SJSA1 (cell line): ENCODE measurements around the gene DHRS2. TPM values are rescaled to one million over a fixed set of nuclear protein-coding genes. Genes with fewer than 3 reads are reported as not detected.
A peak's percentile ranks its signal among the peaks of the same experiment; 100 is the strongest.
"Not testable (repeated sequence)": the region's sequence is repeated elsewhere in the genome, so short reads cannot be mapped to it uniquely, and the experiment has no call there.

Experiments used
- DNase-seq, 2 experiments: peaks; one replicate each; pipeline ENCODE4 v3.0.0-alpha.2; 2015 to 2020; ENCODE audit warnings: low spot score in 2 of 2, low read depth in 1 of 2
- H3K27ac ChIP-seq: fragments of 250-450 bp; sonication (Bioruptor Pico); 2 replicates; pipeline ENCODE4 v1.5.1; 2020; ENCODE audit warnings: mild to moderate bottlenecking, moderate library complexity
- H3K27me3 ChIP-seq: fragments of 250-450 bp; sonication (Bioruptor Pico); replicated peaks from 2 replicates; pipeline ENCODE4 v1.5.1; 2020; ENCODE audit warnings: mild to moderate bottlenecking, moderate library complexity
- H3K36me3 ChIP-seq: fragments of 250-450 bp; sonication (Bioruptor Pico); 2 replicates; pipeline ENCODE4 v1.5.1; 2020; ENCODE audit warnings: mild to moderate bottlenecking
- H3K4me1 ChIP-seq: fragments of 250-450 bp; sonication (Bioruptor Pico); replicated peaks from 2 replicates; pipeline ENCODE4 v1.6.1; 2021; ENCODE audit warnings: mild to moderate bottlenecking
- H3K4me3 ChIP-seq: fragments of 250-450 bp; sonication (Bioruptor Pico); 2 replicates; pipeline ENCODE4 v1.5.1; 2020; ENCODE audit warnings: mild to moderate bottlenecking
- H3K9me3 ChIP-seq: fragments of 250-450 bp; sonication (Bioruptor Pico); replicated peaks from 2 replicates; pipeline ENCODE4 v1.5.1; 2020; ENCODE audit warnings: mild to moderate bottlenecking
- total RNA-seq: library from RNA; depleted of rRNA; stranded (reverse); fragments of >200 nt; shearing (Covaris generic); gene quantifications from 2 replicates; pipeline ENCODE4 v1.2.3, GENCODE V29; 2014

The DHRS2 gene
- total RNA-seq, 1 experiment from 2014 or later: 0.21 TPM

DNA sequence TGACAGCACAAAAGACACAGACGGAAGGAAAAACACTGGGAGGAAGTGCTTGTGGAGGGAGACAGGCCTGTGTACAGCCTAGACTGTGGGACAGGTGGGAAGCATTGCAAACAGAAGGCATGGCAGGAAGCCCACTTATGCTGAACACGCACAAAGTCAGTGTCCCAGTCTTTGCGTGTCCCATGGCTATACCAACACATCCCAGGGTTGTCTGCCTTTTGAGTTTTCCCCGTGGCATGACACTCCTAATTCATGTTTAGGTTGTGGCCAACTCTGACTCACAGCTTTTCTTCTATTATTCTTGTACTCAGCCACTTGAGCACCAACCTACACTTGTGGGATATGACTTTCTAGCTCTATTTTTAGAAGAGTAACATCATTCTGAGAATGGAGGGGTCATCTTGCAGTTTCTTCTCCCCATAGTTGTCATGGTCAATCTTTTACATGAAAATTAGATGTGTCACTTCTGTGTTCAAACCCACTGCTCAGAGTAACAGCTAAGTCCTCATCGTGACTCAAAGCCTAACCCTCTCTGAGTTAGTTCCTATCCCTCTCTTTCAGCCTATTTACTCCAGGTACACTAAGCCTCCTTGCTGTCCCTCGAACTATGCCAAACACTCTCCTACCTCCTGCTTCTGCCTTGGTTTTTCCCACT, 30.1 kb upstream of the DHRS2 start:
- Histone ChIP-seq H3K27me3 (peaks cover 9% of the 10 kb centered on the region), H3K4me1 (peaks cover 5% of the 10 kb centered on the region; the same call in 1 of the 2 replicates), H3K4me3 (no peak overlapping the region), H3K36me3 (no peaks in the 10 kb centered on the region), H3K9me3 (no peaks in the 10 kb centered on the region), H3K27ac (no peak overlapping the region)
- peak in 1 of 2 experiments; percentile 19 for DNase-seq

DNA sequence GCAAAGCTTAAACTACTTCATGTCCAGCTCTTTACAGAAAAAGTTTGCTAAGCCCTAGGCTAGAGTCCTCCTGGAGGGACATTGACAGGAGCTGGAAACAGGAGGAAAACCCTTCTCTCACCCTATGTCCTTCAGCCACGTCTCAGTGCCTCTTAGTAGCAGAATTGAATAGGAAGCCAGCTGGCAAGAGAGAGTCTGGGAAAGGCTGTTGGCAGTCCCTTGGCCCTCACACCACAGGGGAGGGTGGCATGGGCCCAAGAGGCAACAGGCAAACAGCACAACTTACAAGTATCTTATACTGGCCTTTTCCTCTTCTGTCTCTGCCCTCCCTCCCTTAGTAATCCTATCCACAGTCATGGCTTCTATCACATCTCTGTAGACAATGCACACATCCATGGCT, 27.7 kb upstream of the DHRS2 start:
- H3K36me3 ChIP-seq: no peaks in the 10 kb centered on the region
- no peak for DNase-seq
- H3K27me3 ChIP-seq: peaks cover 11% of the 10 kb centered on the region
- H3K27ac ChIP-seq: no peak overlapping the region
- H3K9me3 ChIP-seq: no peaks in the 10 kb centered on the region
- no peak overlapping the region for H3K4me3 ChIP-seq
- H3K4me1 ChIP-seq: peaks cover 5% of the 10 kb centered on the region; the same call in 1 of the 2 replicates

DNA sequence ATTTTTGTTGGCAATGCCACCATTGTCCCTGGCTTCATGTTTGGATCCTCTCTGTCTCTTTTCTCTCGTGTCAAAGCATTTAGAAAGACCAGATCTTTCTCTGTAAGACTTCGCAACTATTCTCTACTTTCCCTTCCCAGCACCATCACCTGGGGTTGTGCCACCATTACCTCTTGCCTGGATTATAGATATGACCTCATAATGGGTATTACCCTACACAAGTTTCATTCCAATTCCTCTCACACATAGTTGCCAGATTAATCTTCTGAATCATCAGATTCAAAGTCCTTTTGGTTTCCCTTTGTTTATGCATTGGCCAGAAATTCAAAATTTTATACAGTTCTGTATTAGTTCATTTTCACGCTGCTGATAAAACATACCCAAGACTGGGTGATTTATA, 27.2 kb upstream of the DHRS2 start:
- H3K4me1 ChIP-seq: peaks cover 5% of the 10 kb centered on the region; the same call in 1 of the 2 replicates
- DNase-seq: no peak
- H3K27me3 ChIP-seq: peaks cover 11% of the 10 kb centered on the region
- no peaks in the 10 kb centered on the region for H3K9me3 ChIP-seq
- no peaks in the 10 kb centered on the region for H3K36me3 ChIP-seq
- no peak overlapping the region for H3K27ac ChIP-seq
- no peak overlapping the region for H3K4me3 ChIP-seq

DNA sequence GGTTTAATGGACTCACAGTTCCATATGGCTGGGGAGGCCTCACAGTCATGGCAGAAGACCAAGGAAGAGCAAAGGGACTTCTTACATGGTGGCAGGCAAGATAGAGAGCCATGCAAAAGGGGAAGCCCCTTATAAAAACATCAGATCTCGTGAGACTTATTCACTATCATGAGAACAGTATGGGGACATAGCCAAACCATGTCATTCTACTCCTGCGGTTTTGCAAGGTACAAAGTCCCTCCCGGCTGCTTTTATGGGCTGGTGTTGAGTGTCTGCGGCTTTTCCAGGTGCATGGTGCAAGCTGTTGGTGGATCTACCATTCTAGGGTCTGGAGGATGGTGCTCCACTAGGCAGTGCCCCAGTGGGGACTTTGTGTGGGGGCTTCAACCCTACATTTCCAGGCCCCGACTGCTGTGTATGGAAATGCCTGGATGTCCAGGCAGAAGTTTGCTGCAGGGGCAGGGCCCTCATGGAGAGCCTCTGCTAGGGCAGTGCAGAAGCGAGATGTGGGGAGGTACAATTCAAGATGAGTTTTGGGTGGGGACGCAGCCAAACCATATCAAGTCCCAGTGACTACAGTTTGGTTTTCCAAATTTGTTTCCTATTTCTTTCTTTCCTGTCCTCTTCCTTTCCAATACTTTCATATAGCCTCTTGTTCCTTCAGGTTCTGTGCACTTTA, 26.6 kb upstream of the DHRS2 start:
- not testable (repeated sequence) for H3K36me3 ChIP-seq, H3K4me1 ChIP-seq, DNase-seq, H3K9me3 ChIP-seq, H3K4me3 ChIP-seq, H3K27ac ChIP-seq
- H3K27me3 ChIP-seq: peaks cover 11% of the 10 kb centered on the region

DNA sequence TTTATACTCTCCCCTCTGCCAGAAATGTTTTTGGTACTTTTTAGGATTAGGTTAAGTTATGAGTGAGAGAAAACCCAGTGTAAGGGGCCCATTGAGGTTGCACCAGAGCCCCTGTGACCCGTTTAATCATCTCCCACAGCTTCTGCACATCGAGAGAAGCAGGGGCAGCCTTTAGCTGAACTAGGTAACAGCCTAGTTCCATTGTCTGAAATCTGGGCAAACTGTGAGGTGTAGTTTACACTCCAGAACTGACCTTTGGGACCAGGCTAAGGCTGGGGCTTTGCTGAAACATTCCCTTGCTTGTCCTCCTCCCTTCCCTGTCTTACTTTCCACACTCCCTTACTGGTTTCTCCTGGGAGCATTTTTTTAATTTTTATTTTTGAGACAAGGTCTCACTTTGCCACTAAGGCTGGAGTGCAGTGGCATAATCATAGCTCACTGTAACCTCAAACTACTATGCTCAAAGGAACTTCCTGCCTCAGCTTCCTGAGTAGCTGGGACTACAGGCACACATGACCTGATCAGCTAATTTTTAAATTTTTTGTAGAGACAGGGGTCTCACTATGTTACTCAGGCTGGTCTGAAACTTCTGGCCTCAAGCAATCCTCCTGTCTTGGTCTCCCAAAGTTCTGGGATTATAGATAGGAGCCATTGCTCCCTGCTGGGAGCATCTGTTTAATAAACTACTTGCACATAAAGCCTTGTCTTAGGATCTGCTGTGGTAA, 25.9 kb upstream of the DHRS2 start:
- Histone ChIP-seq H3K4me1 (peaks cover 5% of the 10 kb centered on the region; the same call in 1 of the 2 replicates), H3K4me3 (no peak overlapping the region), H3K27me3 (peaks cover 11% of the 10 kb centered on the region), H3K27ac (no peak overlapping the region), H3K36me3 (no peaks in the 10 kb centered on the region), H3K9me3 (no peaks in the 10 kb centered on the region)
- DNase-seq: no peak

DNA sequence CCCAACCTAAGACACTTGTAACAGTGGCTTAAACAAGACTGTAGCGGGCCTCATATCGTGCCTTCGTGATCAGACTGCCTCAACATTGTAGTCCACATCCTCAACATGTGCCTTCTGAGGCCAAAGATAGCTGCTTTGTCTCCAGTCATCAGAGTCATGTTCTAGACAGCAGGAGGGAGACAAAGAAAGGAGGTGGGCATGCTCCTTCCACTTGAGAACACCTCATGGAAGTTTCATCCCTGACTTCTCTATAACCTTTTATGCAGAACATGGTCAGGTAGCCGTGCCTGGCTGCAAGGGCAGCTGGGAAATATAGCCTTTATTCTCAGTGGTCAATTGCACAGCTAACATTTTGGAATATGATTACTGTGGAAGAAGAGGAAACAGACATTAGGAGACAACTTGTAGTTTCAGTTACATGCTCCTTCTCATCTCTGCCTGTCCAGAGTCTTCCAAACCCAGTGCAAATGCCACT, 25.3 kb upstream of the DHRS2 start:
- Histone ChIP-seq H3K9me3 (no peaks in the 10 kb centered on the region), H3K36me3 (no peaks in the 10 kb centered on the region), H3K27me3 (peaks cover 11% of the 10 kb centered on the region), H3K4me1 (peaks cover 3% of the 10 kb centered on the region; the same call in 1 of the 2 replicates), H3K27ac (no peak overlapping the region), H3K4me3 (no peak overlapping the region)
- DNase-seq: no peak

DNA sequence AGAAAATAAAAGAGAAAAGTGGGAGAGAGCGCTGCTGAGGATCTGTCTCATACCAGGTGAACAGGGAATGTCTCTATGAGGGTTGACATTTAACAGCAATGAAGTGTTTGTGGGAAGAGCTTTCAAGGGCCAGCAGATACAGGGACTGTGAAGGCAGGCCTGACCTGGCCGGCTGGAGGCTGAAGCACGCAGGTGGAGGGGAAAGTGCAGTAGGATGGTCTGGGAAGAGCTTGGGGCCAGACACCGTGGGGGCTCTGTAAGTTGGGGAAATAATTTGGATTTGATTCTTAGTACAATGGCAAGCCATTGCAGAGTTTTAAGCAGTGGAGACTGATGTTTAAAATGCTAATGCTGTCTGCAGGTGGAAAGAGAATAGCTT, 23.8 kb upstream of the DHRS2 start:
- DNase-seq: no peak
- no peak overlapping the region for H3K4me3 ChIP-seq
- no peaks in the 10 kb centered on the region for H3K36me3 ChIP-seq
- no peaks in the 10 kb centered on the region for H3K9me3 ChIP-seq
- peaks cover 11% of the 10 kb centered on the region for H3K27me3 ChIP-seq
- H3K27ac ChIP-seq: no peak overlapping the region
- H3K4me1 ChIP-seq: no peaks in the 10 kb centered on the region

DNA sequence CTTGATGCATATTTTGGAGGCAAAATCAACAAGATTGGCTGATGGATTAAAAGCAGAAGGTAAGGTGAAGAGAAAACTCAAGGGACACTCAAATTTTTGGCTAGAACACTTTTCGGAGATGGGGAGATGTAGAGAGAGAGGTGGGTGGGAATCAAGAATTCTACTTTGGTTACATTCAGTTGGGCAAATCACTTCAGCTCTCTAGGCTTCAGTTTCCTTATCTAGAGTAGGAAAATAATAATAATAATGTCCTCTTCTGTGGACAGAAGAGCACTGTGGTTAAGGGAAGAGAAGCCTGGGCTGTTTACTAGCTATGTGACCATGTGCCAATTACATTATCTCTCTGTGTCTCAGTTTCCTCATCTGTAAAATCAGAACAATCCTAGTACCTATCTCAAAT, 23.4 kb upstream of the DHRS2 start:
- Histone ChIP-seq H3K4me1 (no peaks in the 10 kb centered on the region), H3K27me3 (peaks cover 11% of the 10 kb centered on the region), H3K4me3 (no peak overlapping the region), H3K36me3 (no peaks in the 10 kb centered on the region), H3K27ac (no peak overlapping the region), H3K9me3 (no peaks in the 10 kb centered on the region)
- no peak for DNase-seq

DNA sequence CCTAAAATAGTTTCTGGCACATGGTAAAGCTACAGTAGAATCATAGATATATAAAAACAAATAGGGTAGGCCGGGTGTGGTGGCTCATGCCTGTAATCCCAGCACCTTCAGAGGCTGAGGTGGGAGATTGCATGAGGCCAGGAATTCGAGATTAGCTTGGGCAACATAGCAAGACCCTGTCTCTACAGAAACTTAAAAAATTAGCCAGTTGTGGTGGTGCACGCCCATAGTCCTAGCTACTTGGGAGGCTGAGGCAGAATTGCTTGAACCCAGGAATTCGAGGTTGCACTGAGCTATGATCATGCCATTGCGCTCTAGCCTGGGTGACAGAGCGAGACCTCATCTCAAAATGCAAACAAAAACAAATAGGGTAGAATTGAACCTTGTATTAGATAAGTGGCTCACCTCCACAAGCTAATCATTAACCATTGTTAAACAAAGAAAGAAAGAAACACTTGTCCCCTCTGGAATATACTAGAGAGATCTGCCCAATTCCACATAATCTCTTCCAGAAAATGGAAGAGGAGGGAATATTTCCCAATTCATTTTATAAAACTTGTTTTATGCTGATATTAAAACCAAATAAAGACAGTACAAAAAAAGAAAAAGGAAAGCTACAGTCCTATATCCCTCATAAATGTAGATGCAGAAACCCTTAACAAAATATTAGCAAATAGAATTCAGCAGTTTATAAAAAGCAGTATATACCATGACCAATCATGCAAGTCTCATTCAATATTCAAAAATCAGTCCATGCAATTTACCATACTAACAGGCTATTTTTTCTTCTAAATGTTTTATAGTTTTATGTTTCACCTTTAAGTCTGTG, 22.7 kb upstream of the DHRS2 start:
- no peaks in the 10 kb centered on the region for H3K9me3 ChIP-seq
- H3K27me3 ChIP-seq: peaks cover 11% of the 10 kb centered on the region
- no peak overlapping the region for H3K27ac ChIP-seq
- no peak overlapping the region for H3K4me3 ChIP-seq
- H3K4me1 ChIP-seq: no peaks in the 10 kb centered on the region
- DNase-seq: no peak
- no peaks in the 10 kb centered on the region for H3K36me3 ChIP-seq

DNA sequence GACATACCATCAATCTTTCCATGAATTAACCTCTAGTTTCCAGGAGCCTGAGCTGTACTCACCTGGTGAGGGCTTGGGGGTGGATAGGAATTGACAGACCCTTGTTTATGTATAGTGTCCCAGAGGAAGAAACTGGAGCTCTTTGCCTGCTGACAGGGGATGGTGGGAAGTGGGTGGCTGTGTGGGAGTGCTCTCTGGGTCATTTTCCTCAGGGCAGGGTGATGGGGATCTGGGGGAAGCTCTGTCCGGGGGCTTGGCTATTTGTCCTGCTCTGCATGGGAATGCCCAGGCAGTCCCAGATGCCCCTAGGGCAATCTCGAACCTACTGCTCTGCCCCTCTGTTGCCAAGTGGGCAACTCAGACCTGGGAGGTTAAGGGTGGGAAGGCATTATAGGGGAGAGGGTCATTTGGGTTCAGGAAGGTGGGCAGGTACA, 21.8 kb upstream of the DHRS2 start:
- H3K9me3 ChIP-seq: no peaks in the 10 kb centered on the region
- peaks cover 11% of the 10 kb centered on the region for H3K27me3 ChIP-seq
- H3K36me3 ChIP-seq: no peaks in the 10 kb centered on the region
- H3K4me3 ChIP-seq: no peak overlapping the region
- H3K27ac ChIP-seq: no peak overlapping the region
- no peaks in the 10 kb centered on the region for H3K4me1 ChIP-seq
- DNase-seq: no peak

DNA sequence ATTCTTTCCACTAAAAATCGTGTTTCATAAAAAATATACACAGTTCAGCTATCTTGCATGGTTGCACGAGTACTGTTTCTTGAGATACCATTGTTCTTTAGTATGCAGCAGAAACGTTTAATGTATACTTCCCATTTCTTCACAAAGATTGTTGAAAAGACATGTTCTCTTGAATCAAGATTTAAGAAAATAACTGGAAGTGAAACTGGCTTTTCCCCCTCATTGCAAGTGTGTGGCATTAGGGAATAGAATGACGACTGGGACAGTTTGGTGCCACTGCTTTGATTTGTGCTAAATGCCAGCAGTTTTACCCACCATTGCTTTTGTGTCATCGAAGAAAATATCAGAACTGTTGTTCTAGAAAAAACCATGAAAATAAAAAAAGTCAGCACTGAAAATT, 20.3 kb upstream of the DHRS2 start:
- H3K27ac ChIP-seq: no peak overlapping the region
- H3K36me3 ChIP-seq: no peaks in the 10 kb centered on the region
- peaks cover 4% of the 10 kb centered on the region; the same call in 1 of the 2 replicates for H3K27me3 ChIP-seq
- H3K4me1 ChIP-seq: no peaks in the 10 kb centered on the region
- H3K4me3 ChIP-seq: no peak overlapping the region
- DNase-seq: no peak
- no peaks in the 10 kb centered on the region for H3K9me3 ChIP-seq

DNA sequence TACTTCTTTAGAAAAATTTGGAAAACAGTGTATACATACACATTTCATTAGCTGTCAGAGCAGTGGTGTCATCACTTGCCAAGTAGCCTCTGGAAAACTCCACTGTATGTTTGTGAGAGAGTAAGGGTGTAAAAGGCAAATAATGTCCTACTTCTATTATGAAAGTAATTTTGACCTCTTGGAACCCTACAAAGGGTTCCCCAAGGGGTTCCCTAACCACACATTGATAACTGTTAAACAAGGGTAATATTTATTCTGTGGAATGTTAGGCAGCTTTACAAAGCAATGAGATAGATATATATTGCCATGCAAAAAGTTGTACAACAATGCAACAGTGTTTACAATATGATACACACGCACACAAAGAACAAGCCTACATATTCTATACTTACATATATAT, 18.6 kb upstream of the DHRS2 start:
- no peak for DNase-seq
- no peaks in the 10 kb centered on the region for H3K36me3 ChIP-seq
- H3K9me3 ChIP-seq: no peaks in the 10 kb centered on the region
- H3K4me3 ChIP-seq: no peak overlapping the region
- H3K4me1 ChIP-seq: no peaks in the 10 kb centered on the region
- no peak overlapping the region for H3K27ac ChIP-seq
- no peaks in the 10 kb centered on the region for H3K27me3 ChIP-seq

DNA sequence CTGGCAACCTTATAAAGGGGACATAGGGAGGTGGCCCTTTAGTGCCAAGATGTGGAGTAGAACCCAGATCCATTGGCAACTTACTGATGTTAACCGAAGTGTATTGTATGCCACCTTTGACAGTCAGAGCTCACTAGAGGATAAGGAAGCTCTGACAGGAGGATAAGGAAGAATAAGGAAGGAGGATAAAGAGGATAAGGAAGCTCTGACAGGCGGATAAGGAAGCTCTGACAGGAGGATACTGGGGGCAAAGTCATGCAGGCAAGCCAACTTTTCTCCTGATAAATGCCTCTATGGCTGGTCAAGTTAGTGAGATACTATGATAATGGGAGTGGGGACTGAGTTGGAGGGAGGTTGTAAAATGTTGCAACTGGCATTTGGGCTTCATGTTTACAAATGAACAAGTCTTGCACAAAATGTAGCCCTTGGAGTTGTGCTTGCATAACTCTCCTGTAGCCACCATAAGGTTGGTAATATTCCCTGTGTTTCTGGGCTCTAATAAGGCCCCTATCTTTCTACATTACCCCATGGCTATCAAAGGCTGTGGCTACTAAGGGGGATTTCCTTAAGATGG, 17.7 kb upstream of the DHRS2 start:
- no peak for DNase-seq
- Histone ChIP-seq H3K4me1 (no peaks in the 10 kb centered on the region), H3K27me3 (no peaks in the 10 kb centered on the region), H3K36me3 (no peaks in the 10 kb centered on the region), H3K27ac (no peak overlapping the region), H3K4me3 (no peak overlapping the region), H3K9me3 (no peaks in the 10 kb centered on the region)
